Lower leg skin (tissue), 3 donors: ENCODE measurements around the gene CRHBP.

Experiments used
- POLR2A ChIP-seq, 2 donors: fragments of 450-650 bp; IDR thresholded peaks; one replicate each; pipeline ENCODE4 v1.6.1; 2016 to 2017; ENCODE audit warnings: antibody characterized with exemption in 2 of 2, mild to moderate bottlenecking in 1 of 2, moderate library complexity in 1 of 2
- TF ChIP-seq, protein P1 (sequence below), 3 donors: fragments of 450-650 bp; IDR thresholded peaks; one replicate each; pipeline ENCODE4 v1.5.1; 2016; ENCODE audit warnings: antibody characterized with exemption in 3 of 3, mild to moderate bottlenecking in 3 of 3, moderate library complexity in 2 of 3

DNA sequence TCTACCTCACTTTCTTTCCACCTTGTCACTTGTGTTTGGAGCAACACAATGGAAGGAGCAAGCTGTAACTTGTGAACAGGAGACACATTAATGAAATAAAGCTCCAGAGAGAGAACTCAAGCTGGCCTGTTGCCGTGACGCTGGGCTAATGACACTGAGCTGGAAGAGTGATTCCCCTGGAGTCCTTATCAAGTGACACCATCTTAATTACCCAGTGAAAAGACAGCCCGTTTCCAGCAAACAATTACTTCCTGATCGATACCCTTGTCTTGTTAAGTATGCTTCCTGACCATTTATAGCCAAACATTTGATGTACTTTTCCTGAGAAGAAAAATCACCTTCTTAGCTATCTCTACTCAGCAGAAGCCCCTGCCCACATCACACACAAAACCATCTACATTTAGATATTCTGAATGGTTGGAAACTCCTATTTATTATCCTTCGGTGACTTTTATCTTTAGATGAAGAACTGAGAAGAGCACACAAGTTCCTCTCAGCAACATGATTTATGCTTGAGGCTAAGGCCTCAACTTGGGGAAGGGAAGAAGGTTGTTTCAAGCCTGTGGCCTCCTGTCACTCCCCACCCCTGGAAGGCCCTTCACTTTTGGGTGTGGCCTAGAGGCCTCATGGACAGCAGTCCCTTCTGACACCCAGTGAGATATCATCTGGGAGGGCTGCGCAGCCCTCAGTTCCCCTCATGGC is 34.1 kb downstream of the CRHBP start:
- TF ChIP-seq, protein P1, sequence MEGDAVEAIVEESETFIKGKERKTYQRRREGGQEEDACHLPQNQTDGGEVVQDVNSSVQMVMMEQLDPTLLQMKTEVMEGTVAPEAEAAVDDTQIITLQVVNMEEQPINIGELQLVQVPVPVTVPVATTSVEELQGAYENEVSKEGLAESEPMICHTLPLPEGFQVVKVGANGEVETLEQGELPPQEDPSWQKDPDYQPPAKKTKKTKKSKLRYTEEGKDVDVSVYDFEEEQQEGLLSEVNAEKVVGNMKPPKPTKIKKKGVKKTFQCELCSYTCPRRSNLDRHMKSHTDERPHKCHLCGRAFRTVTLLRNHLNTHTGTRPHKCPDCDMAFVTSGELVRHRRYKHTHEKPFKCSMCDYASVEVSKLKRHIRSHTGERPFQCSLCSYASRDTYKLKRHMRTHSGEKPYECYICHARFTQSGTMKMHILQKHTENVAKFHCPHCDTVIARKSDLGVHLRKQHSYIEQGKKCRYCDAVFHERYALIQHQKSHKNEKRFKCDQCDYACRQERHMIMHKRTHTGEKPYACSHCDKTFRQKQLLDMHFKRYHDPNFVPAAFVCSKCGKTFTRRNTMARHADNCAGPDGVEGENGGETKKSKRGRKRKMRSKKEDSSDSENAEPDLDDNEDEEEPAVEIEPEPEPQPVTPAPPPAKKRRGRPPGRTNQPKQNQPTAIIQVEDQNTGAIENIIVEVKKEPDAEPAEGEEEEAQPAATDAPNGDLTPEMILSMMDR (IDR thresholded peaks at IDR 0.05), result no peak
- TF ChIP-seq POLR2A (IDR thresholded peaks at IDR 0.05), result no peak
